Neural crest cell (in vitro differentiated cells): Measurements from ENCODE around the gene ZNF750. TPM values are rescaled to one million over a fixed set of nuclear protein-coding genes. Genes with fewer than 3 reads are reported as not detected.

Experiments used
- DNase-seq: peaks from one replicate; pipeline ENCODE4 v3.0.0; 2021; ENCODE audit warnings: low read depth, mixed read lengths, low spot score
- H3K27ac Mint-ChIP-seq: one replicate; pipeline ENCODE4 v1.8.0; 2021; ENCODE audit warnings: mild to moderate bottlenecking, mixed read lengths; ENCODE audit not compliant: unreplicated experiment
- H3K27me3 Mint-ChIP-seq: 2 replicates; pipeline ENCODE4 v1.8.0; 2021; ENCODE audit warnings: low read depth, mild to moderate bottlenecking, mixed read lengths
- H3K36me3 Mint-ChIP-seq: 2 replicates; pipeline ENCODE4 v1.8.0; 2021; ENCODE audit warnings: low read depth, mild to moderate bottlenecking, mixed read lengths
- H3K4me1 Mint-ChIP-seq: 2 replicates; pipeline ENCODE4 v1.8.0; 2021; ENCODE audit warnings: mixed read lengths
- H3K4me3 Mint-ChIP-seq: one replicate; pipeline ENCODE4 v1.8.0; 2021; ENCODE audit warnings: mild to moderate bottlenecking, mixed read lengths
- H3K9me3 Mint-ChIP-seq: 2 replicates; pipeline ENCODE4 v1.8.0; 2021; ENCODE audit warnings: mixed read lengths
- total RNA-seq: library from RNA; stranded (reverse); gene quantifications from 2 replicates; pipeline ENCODE4 v1.2.1, GENCODE V29; 2021
- TF ChIP-seq, protein P1 (sequence below): fragments of 200-600 bp; sonication (generic); conservative IDR thresholded peaks from 2 replicates; pipeline ENCODE4 v1.5.0; 2021; ENCODE audit warnings: antibody characterized with exemption, mild to moderate bottlenecking

Gene ZNF750
- total RNA-seq, 1 donor from 2014 or later, result not detected

GRCh38 chr17:82851381-82851780 lies 11.6 kb upstream of the ZNF750 start:
- Mint-ChIP-seq H3K4me3 (no peak overlapping the region), H3K4me1 (no peaks in the 10 kb centered on the region), H3K27ac (peak overlapping the region; percentile 19), H3K36me3 (peaks cover 30% of the 10 kb centered on the region), H3K9me3 (peaks cover 2% of the 10 kb centered on the region), H3K27me3 (no peaks in the 10 kb centered on the region)
- TF ChIP-seq, protein P1, sequence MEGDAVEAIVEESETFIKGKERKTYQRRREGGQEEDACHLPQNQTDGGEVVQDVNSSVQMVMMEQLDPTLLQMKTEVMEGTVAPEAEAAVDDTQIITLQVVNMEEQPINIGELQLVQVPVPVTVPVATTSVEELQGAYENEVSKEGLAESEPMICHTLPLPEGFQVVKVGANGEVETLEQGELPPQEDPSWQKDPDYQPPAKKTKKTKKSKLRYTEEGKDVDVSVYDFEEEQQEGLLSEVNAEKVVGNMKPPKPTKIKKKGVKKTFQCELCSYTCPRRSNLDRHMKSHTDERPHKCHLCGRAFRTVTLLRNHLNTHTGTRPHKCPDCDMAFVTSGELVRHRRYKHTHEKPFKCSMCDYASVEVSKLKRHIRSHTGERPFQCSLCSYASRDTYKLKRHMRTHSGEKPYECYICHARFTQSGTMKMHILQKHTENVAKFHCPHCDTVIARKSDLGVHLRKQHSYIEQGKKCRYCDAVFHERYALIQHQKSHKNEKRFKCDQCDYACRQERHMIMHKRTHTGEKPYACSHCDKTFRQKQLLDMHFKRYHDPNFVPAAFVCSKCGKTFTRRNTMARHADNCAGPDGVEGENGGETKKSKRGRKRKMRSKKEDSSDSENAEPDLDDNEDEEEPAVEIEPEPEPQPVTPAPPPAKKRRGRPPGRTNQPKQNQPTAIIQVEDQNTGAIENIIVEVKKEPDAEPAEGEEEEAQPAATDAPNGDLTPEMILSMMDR, result no peak
- no peak for DNase-seq

DNA sequence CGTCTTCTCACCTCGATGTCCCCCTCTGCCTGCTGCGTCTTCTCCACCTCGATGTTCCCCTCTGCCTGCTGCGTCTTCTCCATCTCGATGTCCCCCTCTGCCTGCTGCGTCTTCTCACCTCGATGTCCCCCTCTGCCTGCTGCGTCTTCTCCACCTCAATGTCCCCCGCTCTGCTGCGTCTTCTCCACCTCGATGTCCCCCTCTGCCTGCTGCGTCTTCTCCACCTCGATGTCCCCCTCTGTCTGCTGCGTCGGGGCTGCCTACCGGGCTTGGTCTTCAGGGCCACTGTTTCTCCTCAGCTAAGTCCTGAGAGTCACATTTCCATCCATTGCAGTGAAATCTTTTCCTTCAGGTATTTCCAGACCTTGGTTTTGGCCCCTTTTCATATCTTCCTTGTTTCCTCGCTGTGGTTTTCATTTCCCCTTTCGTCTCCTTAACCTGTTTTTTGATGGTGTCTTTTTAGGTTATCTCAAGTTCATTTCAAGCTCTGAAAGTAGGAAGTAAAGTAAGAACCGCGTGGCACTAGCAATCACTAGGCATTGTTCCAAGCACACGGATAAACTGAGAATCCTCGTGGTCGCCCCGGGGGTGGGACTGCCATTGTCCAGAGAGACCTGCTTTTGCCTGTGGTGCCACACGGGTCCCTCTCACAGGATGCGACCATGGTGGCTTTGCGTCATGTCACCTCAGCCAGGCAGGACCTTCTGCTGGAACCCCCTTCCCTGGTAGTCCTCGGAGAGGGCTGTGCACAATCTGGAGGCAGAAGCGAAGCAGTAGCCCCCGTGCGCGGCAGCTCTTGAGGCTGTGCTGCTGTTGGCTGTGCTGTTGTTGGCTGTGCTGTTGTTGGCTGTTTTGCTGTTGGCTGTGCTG lies 9.5 kb upstream of the ZNF750 start:
- H3K4me1 Mint-ChIP-seq, result no peaks in the 10 kb centered on the region
- TF ChIP-seq, protein P1, result no peak
- no peaks in the 10 kb centered on the region for H3K27me3 Mint-ChIP-seq
- no peak overlapping the region for H3K27ac Mint-ChIP-seq
- peaks cover 19% of the 10 kb centered on the region for H3K36me3 Mint-ChIP-seq
- DNase-seq, result no peak
- H3K4me3 Mint-ChIP-seq, result no peak overlapping the region
- H3K9me3 Mint-ChIP-seq, result no peaks in the 10 kb centered on the region

DNA sequence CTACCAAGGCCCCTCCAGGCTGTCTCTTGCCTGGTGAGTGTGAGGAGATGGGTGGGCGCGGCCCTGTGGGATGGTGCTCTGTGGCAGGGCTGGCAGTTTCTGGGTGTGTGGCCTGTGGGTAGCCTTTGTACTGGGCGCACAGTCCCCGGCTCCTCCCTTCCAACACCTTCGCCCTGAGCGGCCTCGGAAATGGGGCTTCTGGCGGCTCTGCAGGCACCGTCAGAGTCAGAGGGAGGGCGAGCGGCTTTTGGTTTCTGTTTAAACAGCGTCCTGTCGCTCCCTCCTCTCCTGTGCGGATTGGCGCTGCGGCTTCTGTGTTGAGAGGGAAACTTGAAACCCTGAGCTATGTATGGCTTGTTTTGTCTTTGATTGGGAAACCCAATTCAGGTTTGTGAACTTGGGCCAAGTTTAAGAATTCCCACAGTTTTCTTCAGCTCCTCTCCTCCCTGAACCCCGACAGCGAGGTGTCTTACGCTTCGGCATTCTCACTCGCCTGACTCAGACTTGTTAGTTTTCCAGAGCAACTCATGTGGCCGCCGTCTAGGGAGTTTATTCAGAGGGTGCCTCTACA lies 8.3 kb upstream of the ZNF750 start:
- Mint-ChIP-seq H3K36me3 (peaks cover 19% of the 10 kb centered on the region), H3K4me1 (no peaks in the 10 kb centered on the region), H3K27ac (no peak overlapping the region)

DNA sequence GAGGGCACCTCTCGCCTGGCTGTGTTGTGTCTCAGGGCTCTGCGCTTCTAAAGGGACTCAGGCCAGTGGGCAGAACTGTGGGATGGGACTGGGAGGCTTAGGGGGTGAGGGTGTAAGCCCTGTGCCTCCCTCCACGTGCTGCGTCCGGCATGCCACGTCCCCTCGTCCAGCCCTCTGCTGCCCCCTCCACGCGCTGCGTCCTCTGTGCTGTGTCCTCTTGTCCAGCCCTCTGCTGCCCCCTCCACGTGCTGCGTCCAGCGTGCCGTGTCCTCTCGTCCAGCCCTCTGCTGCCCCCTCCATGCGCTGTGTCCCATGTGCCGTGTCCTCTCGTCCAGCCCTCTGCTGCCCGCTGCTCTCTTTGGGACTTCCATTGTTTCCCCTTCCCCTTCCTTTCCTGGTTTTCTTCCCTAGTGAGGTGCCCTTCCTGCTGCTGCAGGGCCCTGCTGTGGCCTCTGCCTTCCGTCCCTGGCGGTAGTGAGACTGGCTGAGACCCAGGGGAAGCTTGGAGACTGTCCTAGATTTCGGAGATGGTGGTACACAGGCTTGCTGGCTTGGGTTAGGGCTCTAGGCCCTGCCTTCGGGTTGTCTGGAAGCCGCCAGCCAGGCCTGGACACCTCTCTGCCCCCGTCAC lies 6.4 kb upstream of the ZNF750 start:
- Mint-ChIP-seq H3K4me1 (no peaks in the 10 kb centered on the region), H3K36me3 (peaks cover 13% of the 10 kb centered on the region), H3K27ac (no peak overlapping the region), H3K9me3 (no peaks in the 10 kb centered on the region), H3K4me3 (no peak overlapping the region), H3K27me3 (no peaks in the 10 kb centered on the region)
- TF ChIP-seq, protein P1, result no peak
- no peak for DNase-seq

More for the DNA sequence above, 8.3 kb upstream of the ZNF750 start:
- TF ChIP-seq, protein P1, result no peak
- no peak for DNase-seq
- no peaks in the 10 kb centered on the region for H3K27me3 Mint-ChIP-seq
- no peaks in the 10 kb centered on the region for H3K9me3 Mint-ChIP-seq
- H3K4me3 Mint-ChIP-seq, result no peak overlapping the region

DNA sequence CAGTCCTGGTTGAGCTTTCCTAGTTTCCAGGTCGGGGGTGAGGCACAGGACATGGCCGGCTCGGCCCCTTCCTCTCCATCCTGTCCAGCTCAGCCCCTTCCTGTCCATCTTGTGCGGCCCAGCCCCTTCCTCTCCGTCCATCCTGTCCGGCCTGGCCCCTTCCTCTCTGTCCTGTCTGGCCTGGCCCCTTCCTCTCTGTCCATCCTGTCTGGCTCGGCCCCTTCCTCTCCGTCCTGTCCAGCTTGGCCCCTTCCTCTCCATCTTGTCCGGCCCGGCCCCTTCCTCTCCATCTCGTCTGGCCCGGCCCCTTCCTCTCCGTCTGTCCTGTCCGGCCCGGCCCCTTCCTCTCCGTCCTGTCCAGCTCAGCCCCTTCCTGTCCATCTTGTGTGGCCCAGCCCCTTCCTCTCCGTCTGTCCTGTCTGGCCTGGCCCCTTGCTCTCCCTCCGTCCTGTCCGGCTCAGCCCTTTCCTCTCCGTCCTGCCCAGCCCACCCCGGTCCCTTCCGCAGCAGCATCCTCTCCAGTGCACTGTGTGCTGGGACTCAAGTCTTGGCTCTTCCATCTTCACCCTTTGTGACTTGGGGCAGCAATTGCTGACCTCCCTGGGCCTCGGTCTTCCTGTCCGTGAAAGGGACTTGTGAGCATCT lies 5.5 kb upstream of the ZNF750 start:
- no peak for DNase-seq
- peaks cover 10% of the 10 kb centered on the region for H3K36me3 Mint-ChIP-seq
- H3K4me3 Mint-ChIP-seq, result no peak overlapping the region
- TF ChIP-seq, protein P1, result no peak
- H3K4me1 Mint-ChIP-seq, result no peaks in the 10 kb centered on the region
- H3K9me3 Mint-ChIP-seq, result no peaks in the 10 kb centered on the region
- H3K27me3 Mint-ChIP-seq, result no peaks in the 10 kb centered on the region
- peak overlapping the region; percentile 84 for H3K27ac Mint-ChIP-seq
